HAP-1 (cell line): Measurements from ENCODE around the gene AGPAT2.

Experiments used
- DNase-seq, 2 experiments: peaks; one replicate each; pipeline ENCODE4 v3.0.0-alpha.2; 2016 to 2020; ENCODE audit warnings: low spot score in 2 of 2
- H3K27me3 ChIP-seq: fragments of 250-450 bp; sonication (Bioruptor Pico); 2 replicates; pipeline ENCODE4 v1.5.1; 2020; ENCODE audit warnings: low read depth, mild to moderate bottlenecking, moderate library complexity
- H3K36me3 ChIP-seq: fragments of 250-450 bp; sonication (Bioruptor Pico); replicated peaks from 2 replicates; pipeline ENCODE4 v1.5.1; 2020; ENCODE audit warnings: mild to moderate bottlenecking
- H3K4me1 ChIP-seq: fragments of 250-450 bp; sonication (Bioruptor Pico); 2 replicates; pipeline ENCODE4 v1.5.1; 2020; ENCODE audit warnings: mild to moderate bottlenecking
- H3K4me3 ChIP-seq: fragments of 250-450 bp; sonication (Bioruptor Pico); 2 replicates; pipeline ENCODE4 v1.5.1; 2020; ENCODE audit warnings: mild to moderate bottlenecking, moderate library complexity
- H3K9me3 ChIP-seq: fragments of 250-450 bp; sonication (Bioruptor Pico); 2 replicates; pipeline ENCODE4 v1.5.1; 2020; ENCODE audit warnings: mild to moderate bottlenecking, moderate library complexity
- in situ Hi-C: fragments of 300-500 bp; cut with MboI; formaldehyde crosslinking; loops from 3 replicates; pipeline ENCODE4 v1.14.3; 2020; ENCODE audit warnings: low sequenced_read_pairs, inconsistent platforms, mixed read lengths

The AGPAT2 gene

DNA sequence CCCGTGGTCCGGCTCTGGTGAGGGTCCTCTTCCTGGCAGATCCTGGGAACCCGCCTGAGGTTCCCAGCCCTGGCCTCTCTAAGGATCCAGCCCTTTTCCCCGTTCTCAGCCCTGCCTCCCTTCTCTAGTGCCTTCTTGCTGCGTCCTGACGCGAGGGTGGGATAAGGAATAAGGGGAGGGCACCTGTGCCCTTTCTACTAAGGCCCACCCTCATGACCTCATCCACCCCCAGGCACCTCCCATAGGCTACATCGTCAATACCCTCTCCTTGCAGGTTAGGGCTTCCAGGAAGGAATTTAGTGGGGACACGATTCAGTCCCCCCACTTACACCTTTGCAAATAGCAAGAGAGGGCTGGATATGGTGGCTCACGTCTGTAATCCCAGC is 14.4 kb upstream of the AGPAT2 start:
- no peak for DNase-seq
- no peaks in the 10 kb centered on the region for H3K9me3 ChIP-seq
- in situ Hi-C loops, result no loop called here
- H3K36me3 ChIP-seq, result no peaks in the 10 kb centered on the region
- no peaks in the 10 kb centered on the region for H3K4me1 ChIP-seq
- H3K27me3 ChIP-seq, result no peaks in the 10 kb centered on the region
- no peak overlapping the region for H3K4me3 ChIP-seq

DNA sequence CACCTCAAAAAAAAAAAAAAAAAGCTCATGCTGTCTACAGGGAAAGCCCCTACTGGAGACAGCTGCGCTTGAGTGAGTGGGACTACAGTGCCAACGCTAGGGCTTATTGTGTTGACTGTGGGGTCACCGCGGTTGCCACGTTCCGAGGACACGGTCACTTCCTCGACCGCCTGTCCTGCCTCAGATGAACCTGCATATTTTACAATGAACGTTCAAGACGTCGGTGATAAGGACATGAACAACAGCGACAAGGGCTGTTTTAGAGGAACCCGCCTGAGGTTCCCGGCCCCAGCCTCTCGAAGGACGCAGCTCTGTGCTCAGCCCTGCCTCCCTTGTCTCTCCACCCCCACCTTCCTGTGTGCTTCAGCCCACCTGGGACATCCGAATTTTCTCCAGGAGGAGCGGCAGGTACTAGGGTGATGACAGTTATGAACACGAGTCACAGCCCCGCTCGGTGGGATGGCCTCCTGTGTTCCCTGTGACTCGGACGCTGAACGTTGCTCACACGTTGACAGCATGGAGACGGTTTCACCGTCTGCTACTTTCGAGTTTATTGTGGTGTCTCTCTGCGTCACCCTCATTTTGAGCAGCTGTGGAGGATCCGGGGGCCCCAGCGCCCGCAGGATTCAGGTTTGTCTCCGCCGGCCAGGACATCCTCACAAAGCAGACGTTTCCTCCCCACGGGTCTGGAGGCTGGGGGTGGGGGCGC is 13.9 kb upstream of the AGPAT2 start:
- Histone ChIP-seq H3K9me3 (no peaks in the 10 kb centered on the region), H3K27me3 (no peaks in the 10 kb centered on the region), H3K36me3 (no peaks in the 10 kb centered on the region), H3K4me1 (no peaks in the 10 kb centered on the region), H3K4me3 (no peak overlapping the region)
- in situ Hi-C loops, result no loop called here
- DNase-seq, result no peak

DNA sequence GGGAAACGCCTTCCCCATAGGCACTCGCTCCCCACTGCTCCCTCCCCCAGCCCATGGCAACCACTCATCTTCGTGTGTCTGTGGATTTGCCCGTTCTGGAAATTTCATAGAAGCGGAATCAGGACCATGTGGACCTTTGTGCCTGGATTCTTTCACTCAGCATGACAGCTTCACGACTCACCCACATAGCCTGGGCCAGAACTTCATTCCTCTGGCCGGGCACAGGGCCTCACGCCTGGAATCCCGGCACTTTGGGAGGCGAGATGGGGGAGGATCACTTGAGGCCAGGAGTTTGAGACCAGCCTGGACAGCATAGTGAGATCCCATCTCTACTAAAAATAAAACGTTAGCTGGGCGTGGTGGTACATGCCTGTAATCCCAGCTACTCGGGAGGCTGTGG is 13.0 kb upstream of the AGPAT2 start:
- H3K4me3 ChIP-seq, result no peak overlapping the region
- no peaks in the 10 kb centered on the region for H3K9me3 ChIP-seq
- no peaks in the 10 kb centered on the region for H3K4me1 ChIP-seq
- no peaks in the 10 kb centered on the region for H3K36me3 ChIP-seq
- in situ Hi-C loops, result no loop called here
- H3K27me3 ChIP-seq, result no peaks in the 10 kb centered on the region
- no peak for DNase-seq

DNA sequence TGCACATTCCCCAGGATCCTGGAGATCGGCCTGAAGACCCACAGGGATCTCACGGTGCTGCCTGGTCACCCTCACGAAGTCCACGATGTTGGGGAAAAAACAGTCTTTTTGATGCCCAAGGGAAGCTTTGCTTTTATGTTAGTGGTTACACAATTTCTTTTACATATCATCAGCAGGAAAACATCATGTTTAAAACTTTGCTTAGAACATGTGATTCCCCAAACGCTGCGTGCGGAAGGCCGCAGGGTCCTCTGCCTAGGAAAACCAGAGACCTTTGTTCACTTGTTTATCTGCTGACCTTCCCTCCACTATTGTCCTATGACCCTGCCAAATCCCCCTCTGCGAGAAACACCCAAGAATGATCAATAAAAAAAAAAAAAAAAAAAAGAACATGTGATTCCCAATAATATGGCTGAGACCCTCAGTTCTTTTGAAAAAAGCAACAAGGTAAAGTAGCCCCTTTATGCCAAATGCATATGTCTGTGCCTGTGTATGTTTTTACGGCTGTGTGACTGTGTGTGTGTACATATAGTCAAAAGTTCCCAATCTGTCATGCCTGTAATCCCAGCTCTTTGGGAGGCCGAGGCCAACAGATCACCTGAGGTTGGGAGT is 11.5 kb upstream of the AGPAT2 start:
- Histone ChIP-seq H3K9me3 (no peaks in the 10 kb centered on the region), H3K27me3 (no peaks in the 10 kb centered on the region), H3K4me1 (no peaks in the 10 kb centered on the region), H3K36me3 (no peaks in the 10 kb centered on the region), H3K4me3 (no peak overlapping the region)
- in situ Hi-C loops, result no loop called here
- no peak for DNase-seq

DNA sequence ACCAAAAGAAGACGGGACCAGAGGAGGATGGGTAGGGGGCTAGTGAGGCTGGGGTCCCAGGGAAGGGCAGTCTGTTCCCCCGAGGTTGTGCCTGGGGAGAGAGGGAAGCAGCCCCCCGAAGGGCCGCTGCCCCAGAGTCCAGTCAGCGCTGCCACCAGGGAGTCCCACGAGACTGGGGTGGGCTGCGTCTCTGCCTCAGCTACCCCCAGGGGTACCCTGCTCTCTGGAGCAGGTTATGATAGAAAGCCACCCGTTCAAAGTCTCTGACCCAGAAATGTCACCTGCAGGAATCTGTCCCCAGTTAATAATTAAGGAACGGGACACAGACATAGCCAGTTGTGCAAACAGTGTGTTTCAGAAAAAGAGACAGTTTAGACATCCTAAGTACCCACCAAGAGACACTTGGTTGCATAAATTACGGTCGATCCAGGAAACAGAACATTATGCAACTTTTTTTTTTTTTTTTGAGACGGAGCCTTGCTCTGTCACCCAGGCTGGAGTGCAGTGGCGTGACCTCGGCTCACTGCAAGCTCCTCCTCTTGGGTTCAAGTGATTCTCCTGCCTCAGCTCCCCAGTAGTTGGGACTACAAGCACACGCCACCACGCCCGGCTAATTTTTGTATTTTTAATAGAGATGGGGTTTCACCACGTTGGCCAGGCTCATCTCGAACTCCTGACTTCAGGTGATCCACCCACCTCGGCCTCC is 10.7 kb upstream of the AGPAT2 start:
- H3K4me3 ChIP-seq, result no peak overlapping the region
- H3K36me3 ChIP-seq, result no peaks in the 10 kb centered on the region
- DNase-seq, result no peak
- no peaks in the 10 kb centered on the region for H3K27me3 ChIP-seq
- in situ Hi-C loops, result no loop called here
- H3K9me3 ChIP-seq, result no peaks in the 10 kb centered on the region
- H3K4me1 ChIP-seq, result no peaks in the 10 kb centered on the region

DNA sequence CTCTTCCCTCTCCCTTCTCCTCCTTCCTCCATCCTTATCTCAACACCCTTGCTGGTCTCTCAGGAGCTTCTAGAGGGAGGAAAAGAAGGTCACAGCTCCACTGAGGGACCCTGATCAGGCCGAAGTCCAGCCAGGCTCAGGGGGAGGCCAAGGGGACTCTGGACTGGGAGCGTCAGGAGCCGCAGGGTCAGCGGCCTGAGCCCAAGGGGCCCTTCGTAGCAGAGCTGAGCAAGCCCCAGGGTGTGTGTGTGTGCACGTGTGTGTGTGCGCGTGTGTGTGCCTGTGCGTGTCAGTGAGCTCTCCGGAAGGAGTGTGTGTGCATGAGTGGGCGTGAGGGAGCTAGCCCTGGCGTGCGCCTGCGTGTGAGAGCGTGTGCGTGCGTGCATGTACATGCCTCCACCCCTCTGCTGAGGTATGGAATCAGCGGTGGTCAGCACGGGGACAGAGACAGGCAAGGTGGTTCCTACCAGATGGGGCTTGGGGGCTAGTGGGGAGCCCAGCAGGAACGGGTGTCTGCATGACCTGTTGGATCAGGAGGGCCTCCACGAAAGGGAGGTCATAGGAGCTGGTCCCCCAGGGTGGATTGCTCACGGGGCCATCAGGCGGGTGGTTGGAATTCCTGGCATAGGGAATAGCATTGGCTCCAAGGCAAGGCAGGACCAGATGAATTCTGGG is 10.0 kb upstream of the AGPAT2 start:
- Histone ChIP-seq H3K4me3 (no peak overlapping the region), H3K27me3 (no peaks in the 10 kb centered on the region), H3K4me1 (no peaks in the 10 kb centered on the region), H3K36me3 (no peaks in the 10 kb centered on the region), H3K9me3 (no peaks in the 10 kb centered on the region)
- in situ Hi-C loops, result no loop called here
- DNase-seq, result no peak

DNA sequence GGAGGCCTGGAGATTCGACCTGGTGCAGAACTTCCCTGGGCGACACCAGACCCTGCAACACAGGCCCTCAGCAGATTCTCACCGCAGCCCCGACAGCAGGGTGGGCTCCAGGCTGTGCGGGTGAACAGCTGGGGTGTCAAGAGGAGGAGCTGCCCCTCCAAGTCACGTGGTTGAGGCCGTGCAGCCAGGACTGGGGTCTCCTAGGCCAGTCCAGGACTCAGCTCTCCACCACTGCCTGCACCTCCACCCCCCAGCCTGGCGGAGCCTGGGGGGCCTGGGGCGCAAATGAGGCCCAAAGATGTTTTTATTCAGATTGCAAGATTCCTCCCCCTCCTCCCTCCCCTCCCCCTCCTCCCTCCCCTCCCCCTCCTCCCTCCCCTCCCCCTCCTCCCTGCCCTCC is 9.2 kb upstream of the AGPAT2 start:
- no peak for DNase-seq
- Histone ChIP-seq H3K4me1 (no peaks in the 10 kb centered on the region), H3K4me3 (no peak overlapping the region), H3K27me3 (no peaks in the 10 kb centered on the region), H3K36me3 (no peaks in the 10 kb centered on the region), H3K9me3 (no peaks in the 10 kb centered on the region)
- in situ Hi-C loops, result no loop called here

DNA sequence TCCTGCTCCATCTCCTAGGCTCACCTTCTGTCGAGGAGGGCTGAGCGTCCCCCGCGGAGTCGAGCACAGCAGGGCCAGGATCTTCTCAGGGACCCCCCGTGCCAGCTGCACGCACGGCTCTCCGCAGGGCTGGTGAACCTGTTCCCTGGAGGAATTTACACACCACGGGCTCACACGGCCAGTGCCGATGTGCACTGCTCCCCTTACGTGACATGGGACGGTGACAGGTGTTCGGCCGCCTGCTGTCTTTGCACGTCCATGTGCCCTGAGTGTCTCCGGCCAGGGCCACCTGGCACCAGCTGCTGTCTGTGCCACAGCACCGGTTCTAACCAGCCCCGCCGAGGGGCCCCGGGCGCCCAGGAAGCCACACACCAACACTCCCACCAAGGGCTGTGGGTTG is 8.7 kb upstream of the AGPAT2 start:
- Histone ChIP-seq H3K4me3 (no peak overlapping the region), H3K4me1 (no peaks in the 10 kb centered on the region), H3K36me3 (no peaks in the 10 kb centered on the region), H3K27me3 (no peaks in the 10 kb centered on the region), H3K9me3 (no peaks in the 10 kb centered on the region)
- no peak for DNase-seq
- in situ Hi-C loops, result no loop called here

DNA sequence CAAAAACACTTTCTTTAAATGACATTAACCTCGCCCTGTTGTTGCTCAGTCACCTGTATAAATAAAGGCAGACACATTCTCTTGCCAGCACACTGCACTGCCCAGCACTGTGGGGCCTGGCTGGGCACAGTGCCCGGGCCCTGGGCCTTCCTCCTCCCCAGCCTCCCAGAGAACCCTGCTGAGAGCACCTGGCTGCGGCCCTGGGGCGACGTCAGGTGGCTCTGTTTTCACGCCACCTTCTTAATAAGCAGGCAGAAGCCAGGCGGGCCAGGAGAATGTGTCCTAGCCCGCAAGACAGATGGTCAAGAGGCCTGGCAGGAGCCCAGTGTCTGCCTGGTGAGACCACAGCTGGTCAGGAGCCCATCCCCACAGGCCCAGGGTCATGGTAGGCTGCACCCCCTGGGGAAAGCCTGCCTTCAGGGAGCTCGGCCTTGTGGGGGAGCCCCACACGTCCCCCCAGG is 8.2 kb upstream of the AGPAT2 start:
- in situ Hi-C loops, result no loop called here
- Histone ChIP-seq H3K4me3 (no peak overlapping the region), H3K9me3 (no peaks in the 10 kb centered on the region), H3K27me3 (no peaks in the 10 kb centered on the region), H3K36me3 (no peaks in the 10 kb centered on the region), H3K4me1 (no peaks in the 10 kb centered on the region)
- DNase-seq, result no peak

DNA sequence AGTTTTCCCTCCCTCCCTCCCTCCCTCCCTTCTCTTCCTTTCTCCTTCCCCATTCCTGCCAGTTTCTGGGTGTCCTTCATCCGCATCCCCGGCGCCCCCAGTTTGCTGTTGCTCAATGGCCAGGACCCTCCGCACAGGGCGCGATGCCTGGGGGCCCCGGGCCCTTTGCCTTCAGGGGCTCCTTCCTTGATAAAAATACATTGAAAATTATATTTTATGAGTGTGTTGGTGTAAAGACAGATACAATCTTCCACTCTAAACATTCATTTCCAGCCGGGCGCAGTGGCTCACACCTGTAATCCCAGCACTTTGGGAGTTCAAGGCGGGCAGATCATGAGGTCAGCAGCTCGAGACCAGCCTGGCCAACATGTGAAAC is 7.6 kb upstream of the AGPAT2 start:
- Histone ChIP-seq H3K9me3 (no peaks in the 10 kb centered on the region), H3K4me1 (no peaks in the 10 kb centered on the region)
- in situ Hi-C loops, result no loop called here

DNA sequence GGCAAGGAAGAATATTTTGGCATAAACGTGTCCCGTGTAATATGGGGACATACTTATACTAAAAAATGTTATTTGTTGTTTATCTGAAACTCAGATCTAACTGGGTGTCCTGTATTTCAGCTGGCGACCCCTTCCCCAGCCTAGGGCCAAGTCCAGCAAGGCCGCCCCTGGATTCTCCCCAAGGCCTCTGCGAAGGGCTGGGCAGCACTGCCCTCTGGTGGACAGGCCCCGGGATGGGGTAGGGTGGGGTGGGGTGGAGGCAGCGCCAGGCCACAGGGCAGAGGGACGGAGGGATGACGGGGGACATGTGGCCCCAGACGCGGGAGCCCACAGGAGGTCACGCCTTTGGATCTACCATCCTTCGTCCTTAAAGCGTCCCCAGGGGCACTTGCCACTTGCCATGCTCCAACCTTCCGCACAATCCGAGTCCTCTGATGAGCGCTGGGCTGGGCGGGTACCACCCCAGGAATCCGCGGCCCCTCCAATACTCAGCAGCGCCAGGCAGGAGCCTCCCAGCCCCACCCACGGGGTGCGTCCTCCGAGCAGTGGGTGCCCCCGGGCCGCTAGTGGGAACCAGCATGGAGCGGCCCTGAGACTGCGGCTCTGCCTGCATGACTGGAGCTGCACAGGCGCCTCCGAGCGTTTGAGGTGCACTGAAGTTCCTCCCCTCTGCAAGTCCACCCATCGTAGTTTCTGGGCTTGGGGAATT is 7.1 kb upstream of the AGPAT2 start:
- H3K9me3 ChIP-seq, result no peaks in the 10 kb centered on the region
- DNase-seq, result peak in 1 of 2 experiments; percentile 82

More for the DNA sequence above, 7.6 kb upstream of the AGPAT2 start:
- no peaks in the 10 kb centered on the region for H3K36me3 ChIP-seq
- DNase-seq, result no peak
- no peaks in the 10 kb centered on the region for H3K27me3 ChIP-seq
- no peak overlapping the region for H3K4me3 ChIP-seq

DNA sequence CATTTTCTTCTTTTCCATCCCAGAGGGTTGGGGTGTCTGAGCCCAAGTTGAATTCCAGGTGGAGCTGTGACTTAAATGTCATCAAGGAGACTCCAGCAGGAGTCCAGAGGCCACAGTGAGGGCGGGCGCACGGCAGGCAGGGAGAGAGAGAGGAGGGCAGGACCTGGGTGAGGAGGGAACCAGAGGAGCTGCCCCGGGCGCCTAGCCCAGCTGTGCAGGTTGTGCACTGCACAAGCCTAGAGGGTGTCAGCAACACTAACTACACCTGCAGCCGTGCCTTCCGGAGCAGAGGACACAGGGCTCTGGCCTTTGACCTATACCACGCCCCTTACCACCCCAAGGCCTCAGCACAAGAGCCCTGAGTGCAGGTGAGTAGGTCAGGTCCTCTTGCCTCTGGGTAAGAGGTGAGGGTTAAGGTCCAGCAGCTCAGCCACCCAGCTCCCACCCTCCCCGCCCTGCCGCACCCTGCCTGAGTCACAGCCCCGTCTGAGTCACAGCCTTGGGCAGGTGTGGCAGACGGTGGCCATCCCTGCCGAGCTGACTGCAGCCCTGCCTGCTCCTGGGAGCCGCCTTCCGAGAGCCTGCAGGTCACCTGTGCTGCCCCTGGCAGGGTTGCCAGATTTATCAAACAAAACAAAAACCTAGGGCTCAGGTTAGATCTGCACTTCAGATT is 6.4 kb upstream of the AGPAT2 start:
- H3K4me1 ChIP-seq, result no peaks in the 10 kb centered on the region
- DNase-seq, result no peak

More for the DNA sequence above, 7.1 kb upstream of the AGPAT2 start:
- H3K4me1 ChIP-seq, result no peaks in the 10 kb centered on the region
- in situ Hi-C loops, result no loop called here
- H3K27me3 ChIP-seq, result no peaks in the 10 kb centered on the region
- no peaks in the 10 kb centered on the region for H3K36me3 ChIP-seq
- no peak overlapping the region for H3K4me3 ChIP-seq

DNA sequence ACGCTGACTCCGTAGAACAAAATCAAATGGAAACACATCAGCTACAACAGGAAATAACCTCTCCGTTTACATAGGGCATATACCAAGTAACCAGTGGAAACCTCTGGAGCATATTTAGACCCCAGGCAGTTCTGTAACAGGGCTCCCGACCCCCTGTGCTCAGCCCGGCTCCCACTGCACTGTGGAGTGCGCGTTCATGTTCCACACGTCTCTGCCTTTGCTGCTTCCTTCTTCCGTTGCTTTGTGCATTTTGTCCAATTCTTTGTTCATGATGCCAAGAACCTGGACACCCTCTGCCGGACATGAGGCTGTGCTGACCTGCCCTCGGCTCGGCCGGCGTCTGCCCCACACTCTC is 5.9 kb upstream of the AGPAT2 start:
- no peaks in the 10 kb centered on the region for H3K4me1 ChIP-seq
- no peak overlapping the region for H3K4me3 ChIP-seq
- H3K36me3 ChIP-seq, result no peaks in the 10 kb centered on the region
- no peaks in the 10 kb centered on the region for H3K9me3 ChIP-seq
- H3K27me3 ChIP-seq, result no peaks in the 10 kb centered on the region
- in situ Hi-C loops, result no loop called here
- DNase-seq, result no peak

More for the DNA sequence above, 6.4 kb upstream of the AGPAT2 start:
- H3K4me3 ChIP-seq, result no peak overlapping the region
- in situ Hi-C loops, result no loop called here
- H3K36me3 ChIP-seq, result no peaks in the 10 kb centered on the region
- H3K27me3 ChIP-seq, result no peaks in the 10 kb centered on the region
- H3K9me3 ChIP-seq, result no peaks in the 10 kb centered on the region
